Ovary (tissue), 3 donors: ENCODE data around the gene ARHGAP9.

Source experiments
- CTCF ChIP-seq, 3 donors: fragments of 450-650 bp in 2 of 3; fragments of 200-600 bp in 1 of 3; IDR thresholded peaks; one replicate each; pipeline versions ENCODE4 v1.5.1 to v1.8.0; 2016 to 2022; ENCODE audit warnings: antibody characterized with exemption in 3 of 3, mild to moderate bottlenecking in 1 of 3
- EP300 ChIP-seq: sonication (generic); formaldehyde crosslinking; IDR thresholded peaks from one replicate; pipeline ENCODE4 v1.6.1; 2017; ENCODE audit warnings: antibody characterized with exemption
- POLR2A ChIP-seq: fragments of 450-650 bp; IDR thresholded peaks from one replicate; pipeline ENCODE4 v1.6.1; 2017; ENCODE audit warnings: antibody characterized with exemption, mild to moderate bottlenecking, moderate library complexity
- donor health status: DM: no; HTN: no; CAD: no.

GRCh38 chr12:57430931-57431566 lies 48.6 kb downstream of the ARHGAP9 start, which contains the start of gene R3HDM2:
- TF ChIP-seq CTCF (IDR thresholded peaks at IDR 0.05) (no peak), POLR2A (peak; percentile 95), EP300 (peak; percentile 22)
